ENCODE results near the gene AGAP5.
"Not testable (repeated sequence)": the region's sequence is repeated elsewhere in the genome, so short reads cannot be mapped to it uniquely, and the experiment has no call there.

The AGAP5 gene

GRCh38 chr10:73697675-73698159 is at the start of gene AGAP5:
Gene AGAP5, minus strand, starts transcription at chr10:73698109. Its CDS starts 354 bp downstream, at chr10:73697755.
- H4K20me1 ChIP-seq; H3K27me3 ChIP-seq; H3K27ac ChIP-seq; H3K9me3 ChIP-seq (replicated peaks in 1 of 11); H3K4me2 ChIP-seq; H3K4me3 ChIP-seq; H3K9ac ChIP-seq: not testable (repeated sequence)
- H3K36me3 ChIP-seq, result peaks cover 0 to 29% (median 0%) of the 10 kb centered on the region in 11 experiments; a peak in 8 of 22 replicates
- H3K4me1 ChIP-seq, result peaks cover 0 to 16% (median 4%) of the 10 kb centered on the region in 10 experiments; a peak in 9 of 20 replicates

GRCh38 chr10:73746721-73747120 is 48.8 kb upstream of the AGAP5 start:
- peaks cover 55 to 69% (median 61%) of the 10 kb centered on the region in 11 experiments for H3K36me3 ChIP-seq
- H3K4me2 ChIP-seq, result peak overlapping the region in 7 of 11 experiments; percentile 86 to 98 (median 88); a peak in 9 of 22 replicates
- H3K9ac ChIP-seq, result peak overlapping the region in 4 of 11 experiments; percentile 0 to 83 (median 4); a peak in 3 of 22 replicates
- no peaks in the 10 kb centered on the region for H3K9me3 ChIP-seq (replicated peaks in 1 of 11)
- peaks cover 29 to 60% (median 33%) of the 10 kb centered on the region in 10 experiments for H3K4me1 ChIP-seq
- TF ChIP-seq Cebpa-rat (IDR thresholded peaks at IDR 0.05), result no peak
- peaks cover 20 to 56% (median 34%) of the 10 kb centered on the region in 11 experiments; a peak in 18 of 22 replicates for H4K20me1 ChIP-seq
- H3K27me3 ChIP-seq, result no peaks in the 10 kb centered on the region
- no peak overlapping the region for H3K27ac ChIP-seq
- H3K4me3 ChIP-seq, result no peak overlapping the region

- peaks cover 34 to 64% (median 42%) of the 10 kb centered on the region in 11 experiments for H3K36me3 ChIP-seq
- no peaks in the 10 kb centered on the region for H3K27me3 ChIP-seq
- TF ChIP-seq Cebpa-rat (IDR thresholded peaks at IDR 0.05), result no peak
- peaks cover 32 to 60% (median 41%) of the 10 kb centered on the region in 10 experiments for H3K4me1 ChIP-seq
- H3K4me3 ChIP-seq, result peak overlapping the region; percentile 71 to 99 (median 89)
- peaks cover 2 to 35% (median 14%) of the 10 kb centered on the region in 11 experiments; a peak in 15 of 22 replicates for H4K20me1 ChIP-seq
- peak overlapping the region; percentile 86 to 98 (median 94) for H3K4me2 ChIP-seq
- H3K27ac ChIP-seq, result peak overlapping the region; percentile 85 to 97 (median 92)
- H3K9me3 ChIP-seq (replicated peaks in 1 of 11), result no peaks in the 10 kb centered on the region
- peak overlapping the region; percentile 79 to 95 (median 88) for H3K9ac ChIP-seq
Observed at GRCh38 chr10:73744664-73744975, 46.7 kb upstream of the AGAP5 start.

GRCh38 chr10:73743905-73744663 is 46.2 kb upstream of the AGAP5 start, which contains the start of gene SEC24C:
Gene SEC24C, plus strand, starts transcription at chr10:73744372. Its CDS starts 2,461 bp downstream, at chr10:73746833.
- Histone ChIP-seq H3K36me3 (peaks cover 28 to 63% (median 37%) of the 10 kb centered on the region in 11 experiments), H3K27me3 (no peaks in the 10 kb centered on the region), H3K4me2 (peak within 1 kb of the TSS; percentile 86 to 98 (median 94)), H4K20me1 (peaks cover 0 to 30% (median 8%) of the 10 kb centered on the region in 11 experiments; a peak in 13 of 22 replicates), H3K9ac (peak within 1 kb of the TSS; percentile 79 to 95 (median 88)), H3K27ac (peak within 1 kb of the TSS; percentile 85 to 97 (median 92)), H3K4me1 (peaks cover 30 to 55% (median 41%) of the 10 kb centered on the region in 10 experiments), H3K4me3 (peak within 1 kb of the TSS; percentile 71 to 99 (median 89)), H3K9me3 (replicated peaks in 1 of 11) (no peaks in the 10 kb centered on the region)
- TF ChIP-seq Cebpa-rat (IDR thresholded peaks at IDR 0.05), result no peak

- Histone ChIP-seq H3K9me3 (replicated peaks in 1 of 11) (no peaks in the 10 kb centered on the region), H3K9ac (peak overlapping the region; percentile 79 to 95 (median 88)), H3K4me2 (peak overlapping the region; percentile 86 to 98 (median 88)), H3K36me3 (peaks cover 22 to 58% (median 34%) of the 10 kb centered on the region in 11 experiments), H3K27me3 (no peaks in the 10 kb centered on the region), H3K27ac (peak overlapping the region; percentile 85 to 97 (median 92)), H3K4me3 (peak overlapping the region; percentile 71 to 99 (median 89)), H4K20me1 (peaks cover 0 to 23% (median 5%) of the 10 kb centered on the region in 11 experiments; a peak in 12 of 22 replicates), H3K4me1 (peaks cover 24 to 48% (median 39%) of the 10 kb centered on the region in 10 experiments)
- no peak for TF ChIP-seq Cebpa-rat (IDR thresholded peaks at IDR 0.05)
Observed at GRCh38 chr10:73743327-73743904, 45.5 kb upstream of the AGAP5 start.

GRCh38 chr10:73742454-73742734 is 44.5 kb upstream of the AGAP5 start:
- Histone ChIP-seq H3K4me1 (peaks cover 23 to 47% (median 37%) of the 10 kb centered on the region in 10 experiments), H3K4me3 (no peak overlapping the region), H3K9ac (no peak overlapping the region), H3K9me3 (replicated peaks in 1 of 11) (no peaks in the 10 kb centered on the region), H3K36me3 (peaks cover 17 to 56% (median 34%) of the 10 kb centered on the region in 11 experiments), H3K4me2 (peak overlapping the region in 5 of 11 experiments; percentile 86 to 98 (median 91); a peak in 3 of 22 replicates), H3K27ac (no peak overlapping the region), H4K20me1 (peaks cover 0 to 19% (median 5%) of the 10 kb centered on the region in 11 experiments; a peak in 11 of 22 replicates), H3K27me3 (no peaks in the 10 kb centered on the region)
- TF ChIP-seq Cebpa-rat (IDR thresholded peaks at IDR 0.05), result no peak

GRCh38 chr10:73740501-73741254 is 42.8 kb upstream of the AGAP5 start:
- not testable (repeated sequence) for H3K27me3 ChIP-seq

GRCh38 chr10:73734796-73735305 is 36.9 kb upstream of the AGAP5 start:
- peaks cover 0 to 13% (median 7%) of the 10 kb centered on the region in 11 experiments; a peak in 13 of 22 replicates for H4K20me1 ChIP-seq
- H3K4me1 ChIP-seq, result peaks cover 8 to 25% (median 13%) of the 10 kb centered on the region in 10 experiments
- H3K9me3 ChIP-seq (replicated peaks in 1 of 11), result no peaks in the 10 kb centered on the region
- H3K4me3 ChIP-seq, result no peak overlapping the region
- no peak overlapping the region for H3K27ac ChIP-seq
- H3K9ac ChIP-seq, result peak overlapping the region in 2 of 11 experiments; percentile 5 to 48; a peak in 2 of 22 replicates
- peaks cover 40 to 79% (median 53%) of the 10 kb centered on the region in 11 experiments for H3K36me3 ChIP-seq
- no peak for TF ChIP-seq Cebpa-rat (IDR thresholded peaks at IDR 0.05)
- no peaks in the 10 kb centered on the region for H3K27me3 ChIP-seq
- H3K4me2 ChIP-seq, result peak overlapping the region in 3 of 11 experiments; percentile 1 to 44 (median 37); a peak in 3 of 22 replicates

More at GRCh38 chr10:73740501-73741254, 42.8 kb upstream of the AGAP5 start:
- H4K20me1 ChIP-seq; H3K4me3 ChIP-seq; H3K9me3 ChIP-seq (replicated peaks in 1 of 11); H3K9ac ChIP-seq; H3K27ac ChIP-seq: not testable (repeated sequence)
- peak overlapping the region in 2 of 11 experiments; percentile 23 to 32; a peak in 1 of 22 replicates for H3K4me2 ChIP-seq
- peaks cover 16 to 35% (median 24%) of the 10 kb centered on the region in 10 experiments for H3K4me1 ChIP-seq
- peaks cover 8 to 51% (median 33%) of the 10 kb centered on the region in 11 experiments; a peak in 21 of 22 replicates for H3K36me3 ChIP-seq

Data from BLaER1 treated with 17β-estradiol and CSF1 and Interleukin-3, amounts not matched to agents 10 nM and 100 nM (cell line).